Measurements from ENCODE around the gene RABAC1. TPM values are rescaled to one million over a fixed set of nuclear protein-coding genes. Genes with fewer than 3 reads are reported as not detected.
"Not testable (repeated sequence)": the region's sequence is repeated elsewhere in the genome, so short reads cannot be mapped to it uniquely, and the experiment has no call there.

RABAC1 gene
- total RNA-seq, 1 experiment from 2014 or later = 66.3 TPM

- TF ChIP-seq, protein P1, sequence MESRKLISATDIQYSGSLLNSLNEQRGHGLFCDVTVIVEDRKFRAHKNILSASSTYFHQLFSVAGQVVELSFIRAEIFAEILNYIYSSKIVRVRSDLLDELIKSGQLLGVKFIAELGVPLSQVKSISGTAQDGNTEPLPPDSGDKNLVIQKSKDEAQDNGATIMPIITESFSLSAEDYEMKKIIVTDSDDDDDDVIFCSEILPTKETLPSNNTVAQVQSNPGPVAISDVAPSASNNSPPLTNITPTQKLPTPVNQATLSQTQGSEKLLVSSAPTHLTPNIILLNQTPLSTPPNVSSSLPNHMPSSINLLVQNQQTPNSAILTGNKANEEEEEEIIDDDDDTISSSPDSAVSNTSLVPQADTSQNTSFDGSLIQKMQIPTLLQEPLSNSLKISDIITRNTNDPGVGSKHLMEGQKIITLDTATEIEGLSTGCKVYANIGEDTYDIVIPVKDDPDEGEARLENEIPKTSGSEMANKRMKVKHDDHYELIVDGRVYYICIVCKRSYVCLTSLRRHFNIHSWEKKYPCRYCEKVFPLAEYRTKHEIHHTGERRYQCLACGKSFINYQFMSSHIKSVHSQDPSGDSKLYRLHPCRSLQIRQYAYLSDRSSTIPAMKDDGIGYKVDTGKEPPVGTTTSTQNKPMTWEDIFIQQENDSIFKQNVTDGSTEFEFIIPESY (IDR thresholded peaks at IDR 0.05; ENCODE audit: extremely low read depth, insufficient replicate concordance, low read length) = no peak
- no peak for TF ChIP-seq SP1 (IDR thresholded peaks at IDR 0.05; ENCODE audit: low read depth)
- no peak for TF ChIP-seq REST (IDR thresholded peaks at IDR 0.05; ENCODE audit: low read depth)
- no peak for TF ChIP-seq ATF3 (IDR thresholded peaks at IDR 0.05)
- no peak for TF ChIP-seq CEBPB (IDR thresholded peaks at IDR 0.05; ENCODE audit: low read depth)
Observed at GRCh38 chr19:41915021-41915775, 43.9 kb downstream of the RABAC1 start (continued).

DNA sequence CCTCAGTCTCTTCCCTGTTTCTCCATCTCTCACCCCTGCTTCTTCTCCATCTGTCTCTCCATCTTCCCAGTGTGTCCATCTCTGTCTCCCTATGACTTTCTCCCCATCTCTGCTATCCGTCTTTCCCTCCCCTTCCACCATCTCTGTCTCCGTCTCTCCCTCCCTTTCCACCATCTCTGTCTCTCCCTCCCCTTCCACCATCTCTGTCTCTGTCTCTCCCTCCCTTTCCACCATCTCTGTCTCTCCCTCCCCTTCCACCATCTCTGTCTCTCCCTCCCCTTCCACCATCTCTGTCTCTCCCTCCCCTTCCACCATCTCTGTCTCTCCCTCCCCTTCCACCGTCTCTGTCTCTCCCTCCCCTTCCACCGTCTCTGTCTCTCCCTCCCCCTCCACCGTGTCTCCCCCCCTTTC lies 44.7 kb downstream of the RABAC1 start:
- H4K20me1 ChIP-seq (ENCODE audit: insufficient read depth); ATAC-seq; H3K4me3 ChIP-seq (replicated peaks in 1 of 2; ENCODE audit: low read depth in 1 of 2, low read length in 2 of 2); intact Hi-C loops (cut with micrococcal nuclease); H3K27ac ChIP-seq (ENCODE audit: low read depth, low read length); H3K79me2 ChIP-seq (ENCODE audit: insufficient read depth, low read length); H3K9me3 ChIP-seq (ENCODE audit: control insufficient read depth in 1 of 2, insufficient read depth in 1 of 2, low read depth in 1 of 2, low read length in 2 of 2); H3K4me1 ChIP-seq (ENCODE audit: control insufficient read depth in 1 of 2, insufficient read depth in 2 of 2, low read length in 2 of 2); BruUV-seq (replicated peaks); POLR2A ChIA-PET; H3K27me3 ChIP-seq (ENCODE audit: insufficient read depth, low read length); RAD21 ChIA-PET (ENCODE audit: low non-redundant PET in 1 of 2, low total read pairs in 2 of 2, uncharacterized antibody in 2 of 2, unreplicated experiment in 2 of 2); H3K36me3 ChIP-seq (ENCODE audit: control insufficient read depth in 1 of 2, insufficient read depth in 2 of 2, low read length in 2 of 2); CTCF ChIA-PET; H3K4me2 ChIP-seq (ENCODE audit: low read length); H3K9ac ChIP-seq (ENCODE audit: low read length); DNase-seq (ENCODE audit: low read depth, low spot score); H3K9me2 ChIP-seq (ENCODE audit: insufficient read depth); H2AFZ ChIP-seq (ENCODE audit: low read depth, low read length, poor library complexity, severe bottlenecking): not testable (repeated sequence)

Data from HCT116 (cell line).